CD14-positive monocyte (primary cell): ENCODE measurements around the gene GNL3. TPM values are rescaled to one million over a fixed set of nuclear protein-coding genes. Genes with fewer than 3 reads are reported as not detected.

Experiments
- DNase-seq, 3 donors: peaks; one replicate each; pipeline ENCODE4 v3.0.0-alpha.2; 2011 to 2022
- H2AFZ ChIP-seq: 2 replicates; pipeline ENCODE4 v1.6.0; 2012; ENCODE audit warnings: mild to moderate bottlenecking, low read depth, low read length, inconsistent platforms; ENCODE audit not compliant: insufficient read depth, poor library complexity, severe bottlenecking
- H3K27ac ChIP-seq, 2 donors: 1 replicate in 1 of 2; 2 replicates in 1 of 2; pipeline ENCODE4 v1.5.1; 2012 to 2013; ENCODE audit warnings: low read length in 2 of 2, control low read depth in 1 of 2, inconsistent platforms in 1 of 2, low read depth in 1 of 2, mild to moderate bottlenecking in 1 of 2
- H3K27me3 ChIP-seq, 2 donors: one replicate each; pipeline versions ENCODE4 v1.6.0 to v1.6.1; 2011 to 2013; ENCODE audit warnings: low read length in 2 of 2; ENCODE audit not compliant: control insufficient read depth in 2 of 2, insufficient read depth in 2 of 2
- H3K36me3 ChIP-seq, 2 donors: replicated peaks in 1 of 2; 1 replicate in 1 of 2; 2 replicates in 1 of 2; pipeline versions ENCODE4 v1.5.1 to v1.6.1; 2012 to 2013; ENCODE audit warnings: low read length in 2 of 2, control low read depth in 1 of 2, inconsistent platforms in 1 of 2, mild to moderate bottlenecking in 1 of 2; ENCODE audit not compliant: insufficient read depth in 2 of 2, control insufficient read depth in 1 of 2
- H3K4me1 ChIP-seq, 2 donors: 1 replicate in 1 of 2; 2 replicates in 1 of 2; pipeline versions ENCODE4 v1.5.1 to v1.6.1; 2012 to 2013; ENCODE audit warnings: low read length in 2 of 2, control low read depth in 1 of 2, inconsistent platforms in 1 of 2, mild to moderate bottlenecking in 1 of 2, moderate library complexity in 1 of 2; ENCODE audit not compliant: insufficient read depth in 2 of 2, control insufficient read depth in 1 of 2
- H3K4me2 ChIP-seq: replicated peaks from 2 replicates; pipeline ENCODE3; 2012; ENCODE audit warnings: low read length, moderate library complexity, mild to moderate bottlenecking; ENCODE audit not compliant: poor library complexity, severe bottlenecking; ENCODE audit errors: extremely low read depth
- H3K4me3 ChIP-seq, 3 experiments: fragments of 200-600 bp in 1 of 3; sonication (generic) in 1 of 3; replicated peaks in 1 of 3; 1 replicate in 2 of 3; 2 replicates in 1 of 3; pipeline ENCODE4 v1.5.1; 2011 to 2013; ENCODE audit warnings: low read length in 3 of 3, mild to moderate bottlenecking in 3 of 3, control low read depth in 2 of 3, low read depth in 2 of 3, inconsistent platforms in 1 of 3, moderate library complexity in 1 of 3
- H3K79me2 ChIP-seq: 2 replicates; pipeline ENCODE4 v1.6.0; 2012; ENCODE audit warnings: mild to moderate bottlenecking, control low read depth, inconsistent platforms, low read length, moderate library complexity; ENCODE audit not compliant: insufficient read depth
- H3K9ac ChIP-seq: 2 replicates; pipeline ENCODE4 v1.6.0; 2017; ENCODE audit warnings: low read length, mild to moderate bottlenecking; ENCODE audit not compliant: insufficient read depth, poor library complexity, severe bottlenecking
- H3K9me3 ChIP-seq, 2 donors: replicated peaks in 1 of 2; 1 replicate in 1 of 2; 2 replicates in 1 of 2; pipeline versions ENCODE4 v1.5.1 to v1.6.1; 2012 to 2013; ENCODE audit warnings: low read length in 2 of 2, control low read depth in 1 of 2; ENCODE audit not compliant: control insufficient read depth in 1 of 2, insufficient read depth in 1 of 2
- H4K20me1 ChIP-seq: 2 replicates; pipeline ENCODE4 v1.6.0; 2012; ENCODE audit warnings: mild to moderate bottlenecking, low read length, control low read depth, moderate library complexity; ENCODE audit not compliant: insufficient read depth
- H3K27ac Mint-ChIP-seq, 7 donors: one replicate each; pipeline ENCODE4 v1.8.0; 2020; ENCODE audit warnings: mild to moderate bottlenecking in 7 of 7, mixed read lengths in 7 of 7, moderate library complexity in 6 of 7, inconsistent platforms in 2 of 7
- H3K27me3 Mint-ChIP-seq, 3 donors: one replicate each; pipeline ENCODE4 v1.8.0; 2021 to 2022; ENCODE audit warnings: low read depth in 3 of 3, mild to moderate bottlenecking in 3 of 3, mixed read lengths in 3 of 3, moderate library complexity in 3 of 3, inconsistent platforms in 1 of 3
- H3K36me3 Mint-ChIP-seq, 2 donors: one replicate each; pipeline ENCODE4 v1.8.0; 2020; ENCODE audit warnings: mixed read lengths in 2 of 2, inconsistent platforms in 1 of 2, mild to moderate bottlenecking in 1 of 2
- H3K4me1 Mint-ChIP-seq: one replicate; pipeline ENCODE4 v1.8.0; 2020; ENCODE audit warnings: mild to moderate bottlenecking, mixed read lengths
- H3K4me3 Mint-ChIP-seq, 2 donors: one replicate each; pipeline ENCODE4 v1.8.0; 2020; ENCODE audit warnings: mild to moderate bottlenecking in 2 of 2, mixed read lengths in 2 of 2, moderate library complexity in 1 of 2
- H3K9me3 Mint-ChIP-seq, 7 donors: one replicate each; pipeline ENCODE4 v1.8.0; 2020 to 2022; ENCODE audit warnings: mixed read lengths in 7 of 7, mild to moderate bottlenecking in 6 of 7, moderate library complexity in 6 of 7, inconsistent platforms in 2 of 7
- CTCF ChIP-seq: fragments of 200-600 bp; IDR thresholded peaks from one replicate; pipeline ENCODE4 v1.8.0; 2022; ENCODE audit warnings: antibody characterized with exemption, mild to moderate bottlenecking
- WGBS: methylation state at CpG from one replicate; pipeline ENCODE4 v1.1.5; 2013; ENCODE audit warnings: missing lambda C conversion rate; ENCODE audit not compliant: insufficient coverage; 5-methylcytosine and 5-hydroxymethylcytosine counted together
- intact Hi-C, 2 donors: fragments of 100-400 bp; cut with micrococcal nuclease; formaldehyde crosslinking; loops; one replicate each; pipeline versions ENCODE4 v1.15.0 to v1.15.1; 2023
- polyA plus RNA-seq, 3 donors: library from polyadenylated mRNA; depleted of rRNA in 1 of 3; unstranded in 2 of 3; stranded (reverse) in 1 of 3; fragments of 300-500 nt in 2 of 3; fragments of >200 nt in 1 of 3; fragmentation: Illumina TruSeq in 2 of 3; gene quantifications; 1 replicate in 2 of 3; 2 replicates in 1 of 3; pipeline ENCODE4 v1.2.3, GENCODE V29; 2012 to 2021

The GNL3 gene
- polyA plus RNA-seq, 3 donors: 13.4 to 18.7 (median 16.7) TPM

GRCh38 chr3:52703341-52703740 is 17.5 kb downstream of the GNL3 start:
- Mint-ChIP-seq H3K9me3 (no peaks in the 10 kb centered on the region), H3K4me1 (peaks cover 31% of the 10 kb centered on the region), H3K27me3 (peaks cover 0 to 3% (median 0%) of the 10 kb centered on the region in 3 donors), H3K36me3 (peaks cover 9 to 20% of the 10 kb centered on the region in 2 donors), H3K27ac (no peak overlapping the region), H3K4me3 (no peak overlapping the region)
- Histone ChIP-seq H3K4me1 (peaks cover 28 to 34% of the 10 kb centered on the region in 2 donors), H3K27me3 (no peaks in the 10 kb centered on the region), H3K9ac (no peak overlapping the region), H3K4me3 (no peak overlapping the region), H3K27ac (no peak overlapping the region), H3K36me3 (peaks cover 5 to 26% of the 10 kb centered on the region in 2 donors), H3K79me2 (peaks cover 59% of the 10 kb centered on the region), H3K4me2 (no peak overlapping the region), H2AFZ (no peak overlapping the region), H4K20me1 (peaks cover 5% of the 10 kb centered on the region), H3K9me3 (no peaks in the 10 kb centered on the region)
- no peak for DNase-seq
- WGBS: 80% methylated on average over 1 of the region's 7 CpGs
- intact Hi-C loops: no loop called here
- no peak for TF ChIP-seq CTCF

DNA sequence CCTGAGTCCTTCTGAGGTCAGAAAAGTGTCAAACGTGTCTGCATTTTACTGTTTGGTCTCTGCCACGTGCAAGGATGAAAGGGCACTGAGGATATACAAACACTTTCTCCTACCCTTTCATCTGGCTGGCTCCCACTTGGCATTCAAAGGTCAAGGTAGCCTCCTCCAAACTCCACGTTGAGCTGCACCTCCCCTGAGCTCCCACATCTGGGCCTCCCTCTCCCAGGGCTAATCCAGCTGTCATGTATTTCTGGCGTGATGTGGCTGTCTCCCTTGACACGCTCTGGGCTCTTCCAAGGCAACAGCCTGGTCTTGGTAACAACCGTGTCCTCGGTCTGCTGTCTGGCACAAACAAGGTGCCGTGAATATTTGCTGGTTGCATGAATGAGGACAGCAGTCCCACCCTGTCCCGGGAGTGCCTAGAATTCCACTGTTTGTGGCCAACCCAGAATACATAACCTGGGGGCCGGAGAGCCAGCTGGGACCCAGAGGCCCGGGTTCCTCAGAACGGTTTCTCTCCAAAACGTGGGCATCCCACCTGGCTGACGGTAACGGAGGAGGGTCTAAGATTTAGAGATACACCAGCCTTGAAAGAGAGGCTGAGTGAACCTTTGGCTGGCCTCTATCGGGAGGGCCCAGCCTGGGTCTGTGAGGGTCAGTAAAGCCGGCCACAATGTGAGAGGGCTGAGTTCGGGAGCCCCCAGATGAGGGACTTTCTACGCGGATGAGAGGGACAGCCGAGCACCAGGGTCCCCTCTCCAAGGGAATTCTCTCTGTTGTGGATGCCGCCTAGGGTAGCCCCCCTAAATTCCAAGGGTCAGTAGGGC is 19.0 kb downstream of the GNL3 start:
- TF ChIP-seq CTCF: no peak
- peak overlapping the region; percentile 97 for H2AFZ ChIP-seq
- DNase-seq: no peak
- H3K27me3 Mint-ChIP-seq: peaks cover 0 to 3% (median 0%) of the 10 kb centered on the region in 3 donors
- intact Hi-C loops: no loop called here
- H3K36me3 ChIP-seq: peaks cover 10 to 25% of the 10 kb centered on the region in 2 donors
- H3K4me2 ChIP-seq: peak overlapping the region; percentile 99
- H3K4me3 ChIP-seq: peak overlapping the region; percentile 89 to 99 (median 99)
- peak overlapping the region; percentile 19 to 95 for H3K27ac ChIP-seq
- WGBS: 11% methylated on average over 18 of the region's 22 CpGs
- peaks cover 5% of the 10 kb centered on the region for H4K20me1 ChIP-seq
- H3K9me3 ChIP-seq: no peaks in the 10 kb centered on the region
- H3K4me1 ChIP-seq: peaks cover 28 to 34% of the 10 kb centered on the region in 2 donors
- H3K36me3 Mint-ChIP-seq: peaks cover 13 to 23% of the 10 kb centered on the region in 2 donors
- peaks cover 31% of the 10 kb centered on the region for H3K4me1 Mint-ChIP-seq
- H3K27me3 ChIP-seq: no peaks in the 10 kb centered on the region
- peak overlapping the region; percentile 94 to 96 for H3K4me3 Mint-ChIP-seq
- H3K9me3 Mint-ChIP-seq: no peaks in the 10 kb centered on the region
- peaks cover 69% of the 10 kb centered on the region for H3K79me2 ChIP-seq
- H3K9ac ChIP-seq: peak overlapping the region; percentile 89
- peak overlapping the region; percentile 75 to 90 (median 86) for H3K27ac Mint-ChIP-seq
